SH-SY5Y (cell line): ENCODE results near the gene NOP14.

Source experiments
- GATA2 ChIP-seq: IDR thresholded peaks from 2 replicates; pipeline ENCODE4 v1.6.1; 2011; ENCODE audit warnings: mild to moderate bottlenecking, low read depth, low read length
- GATA3 ChIP-seq: IDR thresholded peaks from 2 replicates; pipeline ENCODE4 v1.6.1; 2011; ENCODE audit warnings: low read depth, mild to moderate bottlenecking, low read length, moderate library complexity

NOP14 gene

DNA sequence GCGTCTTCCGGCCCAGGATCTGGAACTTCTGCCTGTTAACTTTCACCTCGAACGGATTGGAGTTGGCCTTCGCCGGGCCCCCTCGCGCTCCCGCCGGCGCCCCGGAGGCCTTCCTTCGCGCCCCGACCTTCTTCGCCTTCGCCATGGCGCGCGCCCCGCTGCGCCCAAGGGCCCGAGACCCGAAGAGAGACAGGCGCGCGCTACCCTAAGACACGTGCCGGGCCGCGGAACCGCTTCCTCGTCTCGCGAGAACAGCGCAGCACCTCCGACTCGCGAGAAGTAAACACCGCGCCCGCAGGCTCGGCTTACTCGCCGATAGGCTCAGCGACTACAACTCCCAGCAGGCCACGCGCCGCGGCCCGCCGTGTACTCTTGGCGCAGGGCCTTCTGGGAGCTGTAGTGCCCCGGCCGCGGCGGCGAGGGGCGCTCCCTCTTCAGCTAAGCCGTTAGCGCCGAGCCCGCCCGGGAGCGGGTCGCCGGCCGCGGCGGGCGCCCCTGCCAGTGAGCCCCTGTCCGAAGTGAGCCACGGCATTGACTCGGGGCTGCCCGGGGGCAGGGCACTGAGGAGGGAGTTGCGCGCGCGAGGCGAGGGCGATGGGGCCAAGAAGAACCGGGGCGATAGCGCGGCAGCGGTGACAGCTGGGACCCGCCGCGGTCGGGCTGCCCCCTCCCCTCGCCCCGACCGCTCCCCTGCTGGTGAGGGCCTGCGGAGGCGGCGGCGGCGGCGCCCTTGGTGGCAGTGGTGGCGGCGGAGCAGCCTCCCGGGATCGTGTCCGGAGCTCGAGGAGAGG, at the start of gene NOP14, which contains the start of gene GRK4:
NOP14 (minus strand) TSS at position 232 of the 791 bp plus-strand sequence; CDS start at position 145, 87 bp downstream.
GRK4 (plus strand) TSS at position 397 of the 791 bp plus-strand sequence. CDS start 500 bp downstream, outside the sequence.
- TF ChIP-seq GATA2 (no peak), GATA3 (no peak)

DNA sequence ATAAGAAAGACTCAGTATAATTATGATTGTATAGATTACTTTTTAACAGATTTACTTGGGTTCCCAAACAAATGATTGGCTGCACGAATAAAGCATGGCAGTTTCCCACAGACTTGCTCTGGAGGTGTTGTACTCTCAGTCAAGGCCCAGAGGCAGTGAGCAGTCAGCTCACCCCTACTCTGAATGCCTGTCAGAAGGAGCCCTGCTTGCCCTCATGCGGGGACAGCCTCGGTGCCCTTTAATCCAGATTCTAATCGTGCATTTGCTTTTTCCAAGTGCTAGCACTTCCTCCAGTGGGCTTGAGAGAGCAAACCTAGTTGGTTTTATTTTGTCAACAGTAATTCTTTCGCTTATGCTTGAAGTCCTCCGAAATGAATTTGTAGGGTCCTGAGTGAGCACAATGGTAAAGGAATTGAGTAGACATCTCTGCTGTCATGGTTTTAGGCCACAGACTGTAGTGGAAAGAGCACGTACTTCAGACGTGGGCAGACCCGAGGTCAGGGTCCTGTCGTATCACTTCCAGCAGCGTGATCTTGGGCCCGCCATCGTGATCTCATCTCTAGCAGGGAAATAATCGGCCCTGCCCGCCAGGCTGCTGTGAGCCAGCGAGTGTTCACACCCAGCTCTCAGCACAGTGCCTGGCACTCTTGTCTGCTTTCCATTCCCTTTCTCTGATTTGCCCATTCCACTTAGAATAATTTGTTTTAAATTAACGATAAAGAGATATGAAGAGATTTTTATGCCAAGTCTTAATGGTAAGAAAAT, 48.4 kb upstream of the NOP14 start:
- TF ChIP-seq GATA3 (no peak), GATA2 (no peak)

DNA sequence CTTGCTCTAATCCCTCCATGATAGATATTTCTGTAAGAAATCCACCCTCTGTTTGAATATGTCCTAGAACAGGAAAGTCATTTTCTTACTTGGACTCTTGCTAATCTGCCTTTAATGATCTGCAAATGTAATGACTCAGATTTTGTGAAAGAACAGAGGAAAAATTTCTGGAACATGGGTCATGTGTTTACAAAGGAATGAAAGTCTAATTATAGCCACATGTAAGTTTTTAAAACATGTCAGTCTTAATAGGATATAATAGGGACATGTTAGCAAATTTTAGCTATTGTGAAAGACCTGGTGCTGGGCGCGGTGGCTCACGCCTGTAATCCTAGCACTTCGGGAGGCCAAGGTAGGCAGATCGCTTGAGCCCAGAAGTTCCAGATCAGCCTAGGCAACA, 47.8 kb upstream of the NOP14 start:
- TF ChIP-seq GATA3 (no peak), GATA2 (no peak)

DNA sequence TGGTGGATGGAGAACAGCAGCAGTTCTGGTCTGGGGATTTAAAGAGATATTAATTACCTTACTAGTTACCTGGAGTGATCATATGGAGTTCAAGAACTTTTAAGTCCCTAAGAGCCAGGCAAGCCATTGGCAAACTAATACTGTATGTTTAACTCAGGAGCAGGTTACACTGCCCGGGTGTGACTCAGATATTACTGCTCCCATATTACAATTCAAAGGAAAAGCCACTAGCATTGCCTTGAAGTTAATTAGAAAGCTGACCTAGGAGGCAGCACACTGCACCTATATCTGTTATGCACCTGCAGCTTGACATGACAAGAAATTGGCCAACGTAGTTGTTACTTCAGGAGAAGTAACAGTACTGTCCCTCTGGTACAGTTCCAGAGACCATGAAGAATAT, 47.4 kb upstream of the NOP14 start:
- TF ChIP-seq GATA3 = no peak
- TF ChIP-seq GATA2 = no peak

DNA sequence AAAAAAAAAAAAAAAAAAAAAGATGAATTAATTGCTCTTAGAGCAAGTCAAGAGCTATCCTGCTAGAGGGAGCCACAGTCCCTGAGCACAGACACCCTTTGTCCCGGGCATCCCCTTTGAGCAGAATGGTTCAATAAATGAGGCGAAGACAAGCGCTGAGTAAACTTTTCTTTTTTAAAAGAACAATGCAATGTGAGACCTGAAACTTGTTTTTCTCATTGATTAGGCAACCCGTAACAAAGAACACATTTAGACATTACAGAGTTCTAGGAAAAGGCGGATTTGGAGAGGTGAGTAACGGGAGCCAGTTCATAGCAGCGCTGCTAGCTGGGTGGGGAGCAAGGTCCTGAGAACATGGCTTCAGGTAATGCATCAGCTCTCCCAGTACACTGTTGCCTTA, 46.2 kb upstream of the NOP14 start:
- TF ChIP-seq GATA3 (no peak), GATA2 (no peak)

DNA sequence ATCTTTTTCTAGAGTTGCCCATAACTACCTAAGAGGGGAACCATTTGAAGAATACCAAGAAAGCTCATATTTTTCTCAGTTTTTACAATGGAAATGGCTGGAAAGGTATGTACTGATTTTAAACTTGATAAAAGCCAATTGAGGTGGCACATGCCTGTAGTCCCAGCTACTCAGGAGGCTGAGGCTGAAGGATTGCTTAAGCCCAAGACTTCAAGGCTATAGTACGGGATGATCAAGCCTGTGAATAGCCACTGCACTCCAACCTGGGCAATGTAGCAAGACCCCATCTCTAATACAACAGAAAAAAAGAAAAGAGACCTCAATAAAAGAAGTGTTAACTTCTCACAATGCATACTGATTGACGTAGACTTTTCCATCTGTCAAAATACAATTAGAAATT, 44.5 kb upstream of the NOP14 start:
- TF ChIP-seq GATA3 = no peak
- no peak for TF ChIP-seq GATA2

DNA sequence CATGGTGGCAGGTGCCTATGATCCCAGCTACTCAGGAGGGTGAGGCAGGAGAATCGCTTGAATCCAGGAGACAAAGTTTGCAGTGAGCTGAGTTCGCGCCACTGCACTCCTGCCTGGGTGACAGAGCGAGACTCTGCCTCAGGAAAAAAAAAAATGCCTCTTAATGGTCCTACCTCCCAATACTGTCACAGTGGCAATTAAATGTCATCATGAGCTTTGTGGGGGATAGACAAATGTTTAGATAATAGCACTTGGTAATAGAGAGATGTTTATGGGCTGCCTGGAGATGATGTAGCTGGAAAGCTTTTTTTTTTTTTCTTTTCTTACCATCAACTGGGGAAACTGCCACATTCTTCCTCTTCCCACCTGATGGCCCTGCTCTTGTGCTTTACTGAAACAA, 33.2 kb upstream of the NOP14 start:
- TF ChIP-seq GATA2 = no peak
- no peak for TF ChIP-seq GATA3

DNA sequence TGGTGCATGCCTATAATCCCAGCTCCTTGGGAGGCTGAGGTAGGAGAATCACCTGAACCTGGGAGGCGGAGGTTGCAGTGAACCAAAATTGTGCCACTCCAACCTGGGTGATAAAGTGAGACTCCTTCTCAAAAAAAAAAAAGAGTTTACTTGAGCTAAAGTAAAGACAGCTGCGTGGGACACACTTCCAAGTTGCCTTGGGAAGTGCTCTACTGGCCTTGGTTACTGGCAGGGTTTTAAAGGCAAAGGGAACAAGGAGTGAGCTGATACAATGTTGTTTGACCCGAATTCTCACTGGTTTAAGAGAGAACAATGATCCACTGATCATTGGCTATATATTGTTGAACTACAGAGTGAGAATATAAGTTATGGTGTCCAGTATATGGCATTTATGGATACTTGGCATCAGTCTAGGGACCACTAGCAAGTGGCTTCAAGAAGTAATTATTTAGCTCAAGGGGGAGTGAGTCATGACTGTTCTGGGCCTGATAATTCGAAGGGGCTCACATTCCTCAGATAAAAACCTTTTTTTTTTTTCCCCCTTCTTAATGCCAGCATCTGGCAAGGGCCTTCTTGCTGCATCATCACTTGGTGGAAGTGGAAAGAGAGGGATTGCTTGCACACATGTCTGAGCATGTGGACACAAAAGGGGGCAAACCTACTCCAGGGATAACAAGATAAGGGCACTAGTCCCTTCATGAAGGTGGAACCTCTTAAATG, 32.5 kb upstream of the NOP14 start:
- no peak for TF ChIP-seq GATA3
- no peak for TF ChIP-seq GATA2

DNA sequence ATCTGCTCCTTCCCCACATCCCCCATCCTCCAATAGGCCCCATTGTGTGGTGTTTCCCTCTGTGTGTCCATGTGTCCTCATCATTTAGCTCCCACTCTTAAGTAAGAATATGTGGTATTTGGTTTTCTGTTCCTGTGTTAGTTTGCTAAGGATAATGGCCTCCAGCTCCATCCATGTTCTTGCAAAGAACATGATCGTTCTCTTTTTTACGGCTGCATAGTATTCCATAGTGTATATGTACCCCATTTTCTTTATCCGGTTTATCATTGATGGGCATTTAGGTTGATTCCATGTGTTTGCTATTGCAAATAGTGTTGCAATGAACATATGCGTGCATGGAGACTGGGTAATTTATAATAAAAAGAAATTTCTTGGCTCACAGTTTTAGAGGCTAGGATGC, 31.7 kb upstream of the NOP14 start:
- TF ChIP-seq GATA3 (no peak), GATA2 (no peak)

DNA sequence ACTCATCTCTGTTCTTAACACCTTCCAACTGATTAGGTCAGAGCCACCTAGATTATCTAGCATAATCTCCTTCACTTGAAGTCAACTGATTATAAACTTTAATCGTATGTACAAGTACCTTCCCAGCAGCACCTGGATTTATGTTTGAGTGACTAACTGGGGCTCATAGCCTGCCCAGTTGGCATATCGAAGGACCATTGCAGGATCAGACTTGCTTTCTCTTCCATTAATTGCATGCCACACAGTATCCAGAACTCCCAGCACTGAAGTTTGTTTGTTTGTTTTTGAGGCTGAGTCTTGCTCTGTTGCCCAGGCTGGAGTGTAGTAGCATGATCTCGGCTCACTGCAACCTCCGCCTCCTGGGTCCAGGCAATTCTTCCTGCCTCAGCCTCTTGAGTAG, 28.0 kb upstream of the NOP14 start:
- no peak for TF ChIP-seq GATA2
- TF ChIP-seq GATA3 = no peak

DNA sequence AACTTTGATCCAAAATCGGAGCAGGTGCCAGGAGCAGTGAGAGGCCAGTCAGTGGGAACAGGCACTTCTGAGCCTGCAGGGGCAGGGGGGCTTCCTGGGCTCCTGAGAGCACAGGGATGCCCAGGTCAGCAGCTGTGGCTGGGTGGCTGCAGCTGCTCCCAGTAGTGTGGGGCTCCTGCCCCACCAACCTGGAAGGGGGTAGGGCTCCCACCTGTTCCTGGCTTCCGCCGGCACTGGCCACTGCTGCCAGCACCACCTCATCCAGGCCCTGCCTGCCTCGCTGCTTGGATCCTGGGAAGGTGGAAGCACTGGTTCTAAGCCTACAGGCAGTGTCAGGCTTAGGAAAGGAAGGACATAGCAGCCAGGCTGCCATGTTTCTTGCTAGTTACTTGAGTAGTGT, 18.8 kb upstream of the NOP14 start:
- TF ChIP-seq GATA3 (no peak), GATA2 (no peak)

DNA sequence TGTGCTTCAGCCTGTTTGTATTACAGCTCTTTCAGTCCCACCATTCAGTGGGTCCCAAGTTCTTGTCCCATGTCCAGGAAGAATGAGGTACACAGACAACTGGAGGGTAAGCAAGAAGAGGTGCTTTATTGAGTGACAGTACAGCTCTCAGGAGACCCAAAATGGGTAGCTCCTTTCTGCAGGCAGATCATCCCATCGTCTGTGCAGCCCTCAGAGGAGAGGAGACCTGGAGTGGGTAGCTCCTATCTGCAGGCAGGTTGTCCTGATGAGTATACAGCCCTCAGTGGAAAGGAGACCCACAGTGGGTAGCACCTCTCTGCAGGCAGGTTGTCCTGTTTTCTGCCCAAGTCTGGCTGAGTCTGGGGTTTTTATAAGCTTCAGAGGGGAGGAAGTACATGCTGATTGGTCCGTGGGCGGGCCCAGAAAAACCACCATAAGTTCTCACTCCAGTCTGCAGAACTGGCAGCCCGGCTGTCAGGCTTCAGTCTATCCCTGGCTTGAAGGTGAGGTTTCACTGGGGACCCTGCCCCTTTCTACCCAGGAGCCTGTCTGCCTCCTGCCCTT, 18.1 kb upstream of the NOP14 start:
- no peak for TF ChIP-seq GATA3
- no peak for TF ChIP-seq GATA2

DNA sequence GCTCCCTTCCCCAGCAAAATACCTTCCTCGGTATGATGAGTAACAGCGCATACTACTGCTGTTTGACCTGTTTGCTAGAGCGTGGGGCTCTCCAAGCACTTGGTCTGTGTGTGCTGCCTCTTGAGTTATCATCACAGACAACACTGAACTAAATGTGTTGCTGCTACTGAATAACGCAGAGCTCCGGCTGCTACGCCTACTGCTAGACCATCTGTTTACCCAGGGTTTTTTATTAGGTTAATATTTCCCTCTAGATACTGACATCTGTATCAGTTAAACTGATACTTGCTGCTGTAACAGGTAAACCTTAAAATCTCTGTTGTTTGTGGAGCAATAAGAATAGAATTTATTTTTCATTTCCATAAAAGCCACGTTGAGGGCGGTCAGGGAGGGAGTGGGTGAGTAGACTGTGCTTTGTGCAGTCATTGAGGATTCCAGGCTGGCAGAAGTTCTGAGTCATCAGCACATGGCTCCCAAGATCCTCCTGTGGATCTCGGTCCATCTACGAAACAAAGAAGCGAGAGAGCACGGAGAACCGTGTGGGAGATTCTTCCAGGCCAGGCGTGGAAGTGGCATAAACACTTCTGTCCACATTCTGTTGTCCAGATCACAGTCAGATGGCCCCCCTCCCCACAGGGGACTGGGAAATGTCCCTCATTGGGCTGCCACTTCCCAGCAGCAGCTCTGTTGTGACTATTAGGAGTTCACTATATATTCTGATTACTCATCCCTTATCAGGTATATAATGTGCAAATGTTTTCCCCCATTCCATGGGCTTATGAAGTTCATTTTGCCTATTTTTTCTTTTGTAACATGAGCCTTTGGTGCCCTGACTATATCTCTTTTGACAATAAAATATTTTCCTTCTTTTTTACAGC, 14.2 kb upstream of the NOP14 start:
- no peak for TF ChIP-seq GATA2
